Renal cortex interstitium (tissue), 3 donors: ENCODE measurements around the gene WWP2. TPM values are rescaled to one million over a fixed set of nuclear protein-coding genes. Genes with fewer than 3 reads are reported as not detected.

Source experiments
- polyA plus RNA-seq, 3 donors: library from polyadenylated mRNA; unstranded; fragments of 120-200 nt; gene quantifications; one replicate each; pipeline ENCODE4 v1.2.1, GENCODE V29; 2013; ENCODE audit not compliant: insufficient read length in 3 of 3

The WWP2 gene
- polyA plus RNA-seq, 3 donors = 41.6 to 55.1 (median 45.4) TPM

Other genes with a start within 250 kb of the WWP2 start
- 10 to 100 TPM; 36.5 to 64.6 (median 42.7) TPM for gene NFAT5, start 196.4 kb upstream of the WWP2 start, polyA plus RNA-seq
- 10 to 100 TPM; 21.2 to 25.5 (median 21.7) TPM for gene NQO1, start 35.8 kb upstream of the WWP2 start, polyA plus RNA-seq
- gene NOB1, start 7.4 kb upstream of the WWP2 start, polyA plus RNA-seq = 10 to 100 TPM; 62.3 to 69.1 (median 67.5) TPM
- gene CLEC18A, start 189.0 kb downstream of the WWP2 start, polyA plus RNA-seq = 10 to 100 TPM; 47.6 to 92.0 (median 73.5) TPM